Measurements from ENCODE around the gene CAMKK1.

The CAMKK1 gene

DNA sequence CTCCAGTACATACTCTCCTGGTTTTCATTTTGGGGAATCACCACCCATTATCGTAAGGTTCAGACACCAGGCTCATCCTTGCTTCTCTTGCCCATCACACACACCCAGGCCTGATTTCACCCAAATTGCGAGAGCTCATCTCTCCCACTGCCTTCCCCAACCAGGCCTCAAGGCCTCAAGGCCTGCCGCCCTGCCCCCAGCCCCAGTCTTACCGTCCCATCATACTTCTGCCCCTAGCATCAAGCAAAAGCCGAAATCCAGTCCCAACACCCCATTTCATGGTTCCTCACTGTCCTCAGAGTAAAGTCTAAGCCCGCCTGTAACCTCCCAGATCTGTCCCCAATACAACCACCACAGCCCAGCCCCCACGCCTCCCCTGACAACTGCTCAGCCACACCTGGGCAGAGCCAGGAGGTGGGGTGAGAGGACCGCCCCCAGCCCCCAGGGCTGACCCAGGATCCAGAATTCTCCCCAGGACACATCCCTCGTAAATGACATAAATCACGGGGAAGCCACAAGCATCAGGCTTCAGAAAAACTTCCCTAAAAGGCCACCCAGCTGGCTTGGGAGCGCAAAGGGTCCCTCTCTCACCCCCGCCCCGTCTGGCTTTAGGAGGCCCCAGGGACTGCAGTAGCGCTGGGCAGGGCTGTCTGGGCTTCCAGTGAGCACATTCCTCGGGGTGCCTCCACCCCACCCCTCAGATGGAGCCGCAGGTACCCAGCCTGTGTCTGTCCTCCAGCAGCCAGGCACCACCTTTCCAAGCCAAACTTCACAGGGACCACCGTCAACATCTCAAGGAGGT is 33.0 kb upstream of the CAMKK1 start:
- no peak overlapping the region for H3K4me3 ChIP-seq (ENCODE audit: extremely low read depth, insufficient read depth, low read length, poor library complexity, severe bottlenecking)
- no peaks in the 10 kb centered on the region for H3K9me3 ChIP-seq (ENCODE audit: control insufficient read depth, low read length)
- 87 to 91% methylated on average over 11 to 16 of the region's 17 CpGs for WGBS, 2 experiments (ENCODE audit: insufficient coverage in 2 of 2)
- H3K4me1 ChIP-seq (ENCODE audit: control insufficient read depth, insufficient read depth, low read length, poor library complexity, severe bottlenecking) = no peaks in the 10 kb centered on the region
- H3K36me3 ChIP-seq (ENCODE audit: control insufficient read depth, insufficient read depth, low read length) = no peaks in the 10 kb centered on the region
- H3K27ac ChIP-seq (ENCODE audit: low read depth, low read length, severe bottlenecking) = no peak overlapping the region

DNA sequence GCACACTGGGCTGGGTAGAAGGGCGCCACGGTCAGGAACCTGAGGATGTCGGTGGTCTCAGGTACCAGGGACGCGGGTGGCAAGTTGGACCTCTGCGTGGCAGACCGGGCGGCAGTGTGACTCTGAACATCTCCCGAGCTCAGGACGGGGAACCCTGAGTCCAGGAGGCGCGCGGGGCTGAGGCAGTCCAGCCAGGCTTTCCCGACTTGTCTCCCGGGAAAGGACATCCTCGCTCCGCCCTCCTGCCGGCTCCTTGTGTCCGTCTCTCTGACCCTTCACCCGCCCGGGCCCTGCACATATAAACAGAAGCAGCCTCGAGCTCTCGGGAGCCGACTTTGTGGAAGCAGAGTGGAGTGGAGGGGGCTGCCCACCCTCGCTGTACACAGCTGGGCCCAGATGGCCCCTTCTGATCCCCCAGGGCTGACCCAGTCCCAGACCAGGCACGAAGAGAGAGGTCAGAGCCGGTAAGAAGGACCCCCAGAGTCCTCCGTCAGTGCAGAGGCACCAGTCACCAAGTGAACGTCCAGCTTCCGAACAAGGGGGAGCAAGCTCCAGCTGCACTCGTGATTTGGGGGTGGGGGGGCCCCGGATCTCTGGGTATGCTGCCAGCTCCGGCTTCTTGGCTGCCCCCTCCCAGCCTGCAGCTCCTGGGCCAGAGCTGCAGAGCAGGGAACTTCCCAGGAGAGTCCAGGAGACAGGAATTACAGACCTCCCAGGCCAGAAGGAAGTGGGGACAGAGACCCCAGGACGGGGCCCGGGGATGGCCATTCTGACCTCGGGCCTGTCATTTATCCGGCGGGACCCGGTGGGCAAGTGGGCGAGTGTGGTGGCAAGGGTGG is 31.9 kb upstream of the CAMKK1 start:
- Histone ChIP-seq H3K27ac (ENCODE audit: low read depth, low read length, severe bottlenecking) (no peak overlapping the region), H3K9me3 (ENCODE audit: control insufficient read depth, low read length) (no peaks in the 10 kb centered on the region), H3K4me3 (ENCODE audit: extremely low read depth, insufficient read depth, low read length, poor library complexity, severe bottlenecking) (no peak overlapping the region), H3K4me1 (ENCODE audit: control insufficient read depth, insufficient read depth, low read length, poor library complexity, severe bottlenecking) (no peaks in the 10 kb centered on the region), H3K36me3 (ENCODE audit: control insufficient read depth, insufficient read depth, low read length) (no peaks in the 10 kb centered on the region)
- 93 to 94% methylated on average over 35 to 37 of the region's 40 CpGs for WGBS, 2 experiments (ENCODE audit: insufficient coverage in 2 of 2)

- Histone ChIP-seq H3K27ac (ENCODE audit: low read depth, low read length, severe bottlenecking) (no peak overlapping the region), H3K4me3 (ENCODE audit: extremely low read depth, insufficient read depth, low read length, poor library complexity, severe bottlenecking) (no peak overlapping the region), H3K9me3 (ENCODE audit: control insufficient read depth, low read length) (no peaks in the 10 kb centered on the region), H3K36me3 (ENCODE audit: control insufficient read depth, insufficient read depth, low read length) (no peaks in the 10 kb centered on the region), H3K4me1 (ENCODE audit: control insufficient read depth, insufficient read depth, low read length, poor library complexity, severe bottlenecking) (no peaks in the 10 kb centered on the region)
- 83 to 94% methylated on average over 7 to 12 of the region's 18 CpGs for WGBS, 2 experiments (ENCODE audit: insufficient coverage in 2 of 2)
These were observed 30.8 kb upstream of the CAMKK1 start for GRCh38 chr17:3923466-3924190.

DNA sequence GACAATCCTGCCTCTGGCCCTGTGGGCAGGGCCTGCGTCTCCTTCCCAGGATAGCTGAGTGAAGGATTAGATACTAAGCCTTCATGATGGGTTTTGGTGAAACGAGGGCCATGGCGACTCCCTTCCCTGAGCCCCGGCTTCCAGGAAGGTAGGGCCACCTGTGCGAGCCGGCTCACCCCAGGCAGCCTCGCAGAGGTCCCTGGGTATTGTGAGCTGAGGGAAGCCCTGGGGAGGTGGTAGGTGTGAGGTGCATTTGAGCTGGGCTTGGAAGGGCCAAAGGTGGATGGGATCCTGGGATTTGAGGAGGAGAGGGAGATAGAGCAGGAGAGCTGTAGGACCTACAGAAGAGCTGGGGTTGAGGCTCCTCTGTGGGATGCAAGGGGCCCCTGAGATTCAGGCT is 29.9 kb upstream of the CAMKK1 start:
- no peak overlapping the region for H3K4me3 ChIP-seq (ENCODE audit: extremely low read depth, insufficient read depth, low read length, poor library complexity, severe bottlenecking)
- H3K36me3 ChIP-seq (ENCODE audit: control insufficient read depth, insufficient read depth, low read length) = no peaks in the 10 kb centered on the region
- no peaks in the 10 kb centered on the region for H3K9me3 ChIP-seq (ENCODE audit: control insufficient read depth, low read length)
- H3K27ac ChIP-seq (ENCODE audit: low read depth, low read length, severe bottlenecking) = no peak overlapping the region
- no peaks in the 10 kb centered on the region for H3K4me1 ChIP-seq (ENCODE audit: control insufficient read depth, insufficient read depth, low read length, poor library complexity, severe bottlenecking)
- WGBS, 2 experiments (ENCODE audit: insufficient coverage in 2 of 2) = 93 to 95% methylated on average over 7 of the region's 7 CpGs

- 92 to 94% methylated on average over 24 to 25 of the region's 27 CpGs for WGBS, 2 experiments (ENCODE audit: insufficient coverage in 2 of 2)
- no peak overlapping the region for H3K4me3 ChIP-seq (ENCODE audit: extremely low read depth, insufficient read depth, low read length, poor library complexity, severe bottlenecking)
- H3K36me3 ChIP-seq (ENCODE audit: control insufficient read depth, insufficient read depth, low read length) = no peaks in the 10 kb centered on the region
- H3K9me3 ChIP-seq (ENCODE audit: control insufficient read depth, low read length) = no peaks in the 10 kb centered on the region
- H3K4me1 ChIP-seq (ENCODE audit: control insufficient read depth, insufficient read depth, low read length, poor library complexity, severe bottlenecking) = no peaks in the 10 kb centered on the region
- H3K27ac ChIP-seq (ENCODE audit: low read depth, low read length, severe bottlenecking) = no peak overlapping the region
These were observed 28.9 kb upstream of the CAMKK1 start for GRCh38 chr17:3921502-3922319.

GRCh38 chr17:3921006-3921405 is 28.2 kb upstream of the CAMKK1 start:
- Histone ChIP-seq H3K9me3 (ENCODE audit: control insufficient read depth, low read length) (no peaks in the 10 kb centered on the region), H3K36me3 (ENCODE audit: control insufficient read depth, insufficient read depth, low read length) (no peaks in the 10 kb centered on the region), H3K4me1 (ENCODE audit: control insufficient read depth, insufficient read depth, low read length, poor library complexity, severe bottlenecking) (no peaks in the 10 kb centered on the region), H3K27ac (ENCODE audit: low read depth, low read length, severe bottlenecking) (no peak overlapping the region), H3K4me3 (ENCODE audit: extremely low read depth, insufficient read depth, low read length, poor library complexity, severe bottlenecking) (no peak overlapping the region)
- 95 to 96% methylated on average over 12 to 15 of the region's 16 CpGs for WGBS, 2 experiments (ENCODE audit: insufficient coverage in 2 of 2)

DNA sequence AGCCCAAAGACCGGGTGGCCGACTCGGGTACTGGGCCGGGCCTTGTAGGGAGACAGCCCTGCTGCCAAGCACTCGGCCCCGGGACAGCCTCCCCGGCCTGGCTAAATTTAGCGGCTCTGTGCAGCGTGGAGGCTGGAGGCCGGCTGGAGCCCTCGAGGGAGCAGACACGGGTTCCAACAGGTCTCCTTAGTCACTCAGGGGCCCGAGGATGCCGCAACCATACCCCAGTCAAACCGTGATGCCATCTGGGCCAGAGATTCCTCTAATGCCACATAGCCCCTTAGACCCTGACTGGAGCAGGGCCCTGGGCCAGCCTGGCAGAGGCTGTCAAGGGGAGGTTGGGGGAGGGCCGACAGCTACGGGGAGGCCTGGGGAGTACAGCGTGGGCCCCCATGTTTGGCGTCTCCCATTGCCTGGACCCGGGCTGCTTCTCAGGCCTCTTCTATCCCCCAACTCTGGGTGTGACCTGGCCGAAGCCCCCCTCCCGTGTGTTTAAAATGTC is 26.3 kb upstream of the CAMKK1 start:
- Histone ChIP-seq H3K36me3 (ENCODE audit: control insufficient read depth, insufficient read depth, low read length) (no peaks in the 10 kb centered on the region), H3K4me1 (ENCODE audit: control insufficient read depth, insufficient read depth, low read length, poor library complexity, severe bottlenecking) (no peaks in the 10 kb centered on the region), H3K27ac (ENCODE audit: low read depth, low read length, severe bottlenecking) (no peak overlapping the region), H3K4me3 (ENCODE audit: extremely low read depth, insufficient read depth, low read length, poor library complexity, severe bottlenecking) (no peak overlapping the region), H3K9me3 (ENCODE audit: control insufficient read depth, low read length) (no peaks in the 10 kb centered on the region)
- WGBS, 2 experiments (ENCODE audit: insufficient coverage in 2 of 2) = 87 to 91% methylated on average over 16 to 21 of the region's 22 CpGs

GRCh38 chr17:3918372-3919122 is 25.7 kb upstream of the CAMKK1 start:
- Histone ChIP-seq H3K4me1 (ENCODE audit: control insufficient read depth, insufficient read depth, low read length, poor library complexity, severe bottlenecking) (no peaks in the 10 kb centered on the region), H3K27ac (ENCODE audit: low read depth, low read length, severe bottlenecking) (no peak overlapping the region), H3K36me3 (ENCODE audit: control insufficient read depth, insufficient read depth, low read length) (no peaks in the 10 kb centered on the region), H3K9me3 (ENCODE audit: control insufficient read depth, low read length) (no peaks in the 10 kb centered on the region), H3K4me3 (ENCODE audit: extremely low read depth, insufficient read depth, low read length, poor library complexity, severe bottlenecking) (no peak overlapping the region)
- WGBS, 2 experiments (ENCODE audit: insufficient coverage in 2 of 2) = 70 to 86% methylated on average over 6 to 8 of the region's 8 CpGs

DNA sequence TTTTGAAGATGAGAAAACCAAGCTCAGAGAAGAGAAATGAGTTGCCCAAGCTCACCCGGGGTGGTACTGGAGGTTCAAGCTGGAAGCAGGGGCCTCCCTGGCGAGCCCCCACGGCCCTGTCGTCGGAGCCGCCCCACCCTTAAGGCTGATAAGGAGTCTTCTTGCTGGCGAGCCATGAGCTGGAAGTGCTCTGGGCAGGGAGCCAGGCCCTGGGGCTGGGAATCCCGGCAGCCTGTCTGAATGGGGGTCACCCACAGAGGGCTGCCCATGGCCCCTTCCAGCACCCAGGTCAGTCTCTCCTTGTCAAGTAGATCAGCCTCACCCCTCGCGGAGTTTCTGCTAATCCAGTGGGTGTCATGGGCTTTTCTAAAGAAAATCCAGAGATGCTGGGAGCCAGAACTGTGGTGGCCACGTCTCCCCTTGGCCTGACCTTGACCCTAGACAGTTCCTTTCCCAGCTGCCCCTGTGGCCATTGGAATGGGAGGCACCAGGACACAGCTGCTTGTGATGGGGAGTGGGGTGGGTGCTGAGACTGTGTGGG is 24.6 kb upstream of the CAMKK1 start:
- no peaks in the 10 kb centered on the region for H3K36me3 ChIP-seq (ENCODE audit: control insufficient read depth, insufficient read depth, low read length)
- WGBS, 2 experiments (ENCODE audit: insufficient coverage in 2 of 2) = 78% methylated on average over 9 to 10 of the region's 11 CpGs
- no peak overlapping the region for H3K4me3 ChIP-seq (ENCODE audit: extremely low read depth, insufficient read depth, low read length, poor library complexity, severe bottlenecking)
- no peaks in the 10 kb centered on the region for H3K4me1 ChIP-seq (ENCODE audit: control insufficient read depth, insufficient read depth, low read length, poor library complexity, severe bottlenecking)
- H3K9me3 ChIP-seq (ENCODE audit: control insufficient read depth, low read length) = no peaks in the 10 kb centered on the region
- no peak overlapping the region for H3K27ac ChIP-seq (ENCODE audit: low read depth, low read length, severe bottlenecking)
